SK-N-MC (cell line): ENCODE measurements around the gene SOX5.
"Not testable (repeated sequence)": the region's sequence is repeated elsewhere in the genome, so short reads cannot be mapped to it uniquely, and the experiment has no call there.

Experiments used
- EZH2 ChIP-seq: fragments of 200-600 bp; sonication (generic); IDR thresholded peaks from one replicate; pipeline ENCODE4 v1.6.1; 2017; ENCODE audit warnings: antibody characterized with exemption
- FOXP2 ChIP-seq: optimal IDR thresholded peaks from 2 replicates; pipeline ENCODE3; 2011; ENCODE audit warnings: mild to moderate bottlenecking, moderate library complexity; ENCODE audit not compliant: insufficient read depth; ENCODE audit errors: extremely low read length, control extremely low read depth
- POLR2AphosphoS5 ChIP-seq: IDR thresholded peaks from 2 replicates; pipeline ENCODE4 v1.6.1; 2012; ENCODE audit warnings: mild to moderate bottlenecking, low read depth, low read length, borderline replicate concordance

DNA sequence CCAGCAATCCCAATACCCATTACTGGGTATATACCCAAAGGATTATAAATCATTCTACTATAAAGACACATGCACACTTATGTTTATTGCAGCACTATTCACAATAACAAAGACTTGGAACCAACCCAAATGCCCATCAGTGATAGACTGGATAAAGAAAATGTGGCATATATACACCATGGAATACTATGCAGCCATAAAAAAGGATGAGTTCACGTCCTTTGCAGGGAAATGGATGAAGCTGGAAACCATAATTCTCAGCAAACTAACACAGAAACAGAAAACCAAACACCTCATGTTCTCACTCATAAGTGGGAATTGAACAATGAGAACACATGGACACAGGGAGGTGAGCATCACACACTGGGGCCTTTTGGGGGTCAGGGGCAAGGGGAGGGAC is 72.9 kb downstream of the SOX5 start:
- not testable (repeated sequence) for TF ChIP-seq POLR2AphosphoS5, EZH2, FOXP2
